ENCODE results near the gene RCCD1. TPM values are rescaled to one million over a fixed set of nuclear protein-coding genes. Genes with fewer than 3 reads are reported as not detected.

Gene RCCD1
- total and polyA plus RNA-seq, 9 of the 15 experiments (the other 6 are each of a cell fraction or from before 2014, with no cell fraction given), result 11.1 to 51.4 (median 24.7) TPM

- TF ChIP-seq, protein P1, sequence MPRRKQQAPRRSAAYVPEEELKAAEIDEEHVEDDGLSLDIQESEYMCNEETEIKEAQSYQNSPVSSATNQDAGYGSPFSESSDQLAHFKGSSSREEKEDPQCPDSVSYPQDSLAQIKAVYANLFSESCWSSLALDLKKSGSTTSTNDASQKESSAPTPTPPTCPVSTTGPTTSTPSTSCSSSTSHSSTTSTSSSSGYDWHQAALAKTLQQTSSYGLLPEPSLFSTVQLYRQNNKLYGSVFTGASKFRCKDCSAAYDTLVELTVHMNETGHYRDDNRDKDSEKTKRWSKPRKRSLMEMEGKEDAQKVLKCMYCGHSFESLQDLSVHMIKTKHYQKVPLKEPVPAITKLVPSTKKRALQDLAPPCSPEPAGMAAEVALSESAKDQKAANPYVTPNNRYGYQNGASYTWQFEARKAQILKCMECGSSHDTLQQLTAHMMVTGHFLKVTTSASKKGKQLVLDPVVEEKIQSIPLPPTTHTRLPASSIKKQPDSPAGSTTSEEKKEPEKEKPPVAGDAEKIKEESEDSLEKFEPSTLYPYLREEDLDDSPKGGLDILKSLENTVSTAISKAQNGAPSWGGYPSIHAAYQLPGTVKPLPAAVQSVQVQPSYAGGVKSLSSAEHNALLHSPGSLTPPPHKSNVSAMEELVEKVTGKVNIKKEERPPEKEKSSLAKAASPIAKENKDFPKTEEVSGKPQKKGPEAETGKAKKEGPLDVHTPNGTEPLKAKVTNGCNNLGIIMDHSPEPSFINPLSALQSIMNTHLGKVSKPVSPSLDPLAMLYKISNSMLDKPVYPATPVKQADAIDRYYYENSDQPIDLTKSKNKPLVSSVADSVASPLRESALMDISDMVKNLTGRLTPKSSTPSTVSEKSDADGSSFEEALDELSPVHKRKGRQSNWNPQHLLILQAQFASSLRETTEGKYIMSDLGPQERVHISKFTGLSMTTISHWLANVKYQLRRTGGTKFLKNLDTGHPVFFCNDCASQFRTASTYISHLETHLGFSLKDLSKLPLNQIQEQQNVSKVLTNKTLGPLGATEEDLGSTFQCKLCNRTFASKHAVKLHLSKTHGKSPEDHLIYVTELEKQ (CRISPR knock-in tag; IDR thresholded peaks at IDR 0.05), result 0 out of 2 replicates have a peak, but pooled peaks have one; percentile 20
- peak; percentile 65 for TF ChIP-seq SMC3 (conservative IDR thresholded peaks at IDR 0.05; ENCODE audit: insufficient read depth, low read depth, low read length)
- TF ChIP-seq, protein P2, sequence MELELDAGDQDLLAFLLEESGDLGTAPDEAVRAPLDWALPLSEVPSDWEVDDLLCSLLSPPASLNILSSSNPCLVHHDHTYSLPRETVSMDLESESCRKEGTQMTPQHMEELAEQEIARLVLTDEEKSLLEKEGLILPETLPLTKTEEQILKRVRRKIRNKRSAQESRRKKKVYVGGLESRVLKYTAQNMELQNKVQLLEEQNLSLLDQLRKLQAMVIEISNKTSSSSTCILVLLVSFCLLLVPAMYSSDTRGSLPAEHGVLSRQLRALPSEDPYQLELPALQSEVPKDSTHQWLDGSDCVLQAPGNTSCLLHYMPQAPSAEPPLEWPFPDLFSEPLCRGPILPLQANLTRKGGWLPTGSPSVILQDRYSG (tag; conservative IDR thresholded peaks at IDR 0.05; ENCODE audit: low read depth), result 0 out of 2 replicates have a peak, but pooled peaks have one; percentile 25
- peak; percentile 97 for TF ChIP-seq RBFOX2 (IDR thresholded peaks at IDR 0.05; ENCODE audit: low read depth, low read length)
- 0 out of 2 replicates have a peak, but pooled peaks have one; percentile 5 for TF ChIP-seq ZNF354B (CRISPR knock-in tag; IDR thresholded peaks at IDR 0.05)
- TF ChIP-seq MYNN (IDR thresholded peaks at IDR 0.05), result peak; percentile 73; the same call in 1 of the 2 replicates
- no peak for TF ChIP-seq MYNN (CRISPR knock-in tag; IDR thresholded peaks at IDR 0.05)
- 0 out of 2 replicates have a peak, but pooled peaks have one; percentile 7 for TF ChIP-seq ZNF134 (CRISPR knock-in tag; conservative IDR thresholded peaks at IDR 0.05)
- TF ChIP-seq FOXO4 (CRISPR knock-in tag; IDR thresholded peaks at IDR 0.05), result no peak
- no peak for TF ChIP-seq E2F5 (CRISPR knock-in tag; IDR thresholded peaks at IDR 0.05)
- TF ChIP-seq ELK3 (CRISPR knock-in tag; IDR thresholded peaks at IDR 0.05), result no peak
- peak; percentile 77 for TF ChIP-seq SAFB (IDR thresholded peaks at IDR 0.05; ENCODE audit: borderline replicate concordance, low read depth, low read length)
- TF ChIP-seq STAT6 (CRISPR knock-in tag; IDR thresholded peaks at IDR 0.05), result peak; percentile 92
- TF ChIP-seq TEAD1 (CRISPR knock-in tag; IDR thresholded peaks at IDR 0.05), result peak; percentile 4 to 70; a peak in 2 of 4 replicates
- TF ChIP-seq ZNF133 (CRISPR knock-in tag; IDR thresholded peaks at IDR 0.05), result 0 out of 2 replicates have a peak, but pooled peaks have one; percentile 23
- no peak for TF ChIP-seq TCF7L2 (IDR thresholded peaks at IDR 0.05; ENCODE audit: low read depth, low read length)
Observed at GRCh38 chr15:90931828-90932659, 22.6 kb upstream of the RCCD1 start, which contains the start of gene HDDC3 (continued).

Data from K562 (cell line).